LNCAP (cell line): ENCODE results near the gene TRMT2A.

Source experiments
- TF ChIP-seq, protein P1 (sequence below): fragments of 450-650 bp; IDR thresholded peaks from 2 replicates; pipeline ENCODE4 v1.5.1; 2017; ENCODE audit warnings: mild to moderate bottlenecking

Gene TRMT2A

DNA sequence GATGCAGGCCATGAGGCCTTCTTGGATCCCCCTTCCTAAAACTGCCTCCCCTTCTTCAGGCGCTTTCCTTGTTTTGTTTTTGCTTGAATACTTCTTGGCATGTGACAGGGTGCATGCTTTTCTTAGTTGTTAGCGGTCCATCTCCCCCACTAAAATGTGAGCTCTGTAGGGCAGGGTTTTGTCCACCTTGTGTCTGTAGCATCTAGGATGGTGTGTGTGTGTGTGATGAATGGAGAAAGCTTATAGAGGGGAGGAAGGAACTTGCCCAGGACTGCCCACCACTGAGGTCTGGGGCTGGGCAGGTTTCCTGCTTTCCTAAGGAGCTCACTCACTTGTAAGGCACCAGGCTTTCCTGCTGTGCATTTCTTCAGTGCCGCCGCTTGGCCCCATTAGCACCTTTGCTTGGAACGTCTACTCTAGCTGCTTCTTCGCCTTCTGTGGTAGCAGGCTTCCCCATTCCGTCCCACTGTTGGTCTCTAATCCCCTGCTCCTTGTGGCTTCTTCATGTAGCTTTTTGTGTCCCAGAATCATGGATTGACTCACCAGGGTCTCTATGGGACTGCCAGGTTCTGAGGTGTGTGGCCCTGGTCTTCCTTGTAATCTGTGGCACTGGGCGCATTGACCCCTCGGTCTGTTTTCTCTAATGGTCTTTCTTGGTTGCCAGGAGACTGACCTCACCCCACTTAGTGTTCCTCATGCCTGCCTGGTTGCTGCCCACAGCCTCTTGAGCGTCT is 33.7 kb downstream of the TRMT2A start:
- TF ChIP-seq, protein P1, sequence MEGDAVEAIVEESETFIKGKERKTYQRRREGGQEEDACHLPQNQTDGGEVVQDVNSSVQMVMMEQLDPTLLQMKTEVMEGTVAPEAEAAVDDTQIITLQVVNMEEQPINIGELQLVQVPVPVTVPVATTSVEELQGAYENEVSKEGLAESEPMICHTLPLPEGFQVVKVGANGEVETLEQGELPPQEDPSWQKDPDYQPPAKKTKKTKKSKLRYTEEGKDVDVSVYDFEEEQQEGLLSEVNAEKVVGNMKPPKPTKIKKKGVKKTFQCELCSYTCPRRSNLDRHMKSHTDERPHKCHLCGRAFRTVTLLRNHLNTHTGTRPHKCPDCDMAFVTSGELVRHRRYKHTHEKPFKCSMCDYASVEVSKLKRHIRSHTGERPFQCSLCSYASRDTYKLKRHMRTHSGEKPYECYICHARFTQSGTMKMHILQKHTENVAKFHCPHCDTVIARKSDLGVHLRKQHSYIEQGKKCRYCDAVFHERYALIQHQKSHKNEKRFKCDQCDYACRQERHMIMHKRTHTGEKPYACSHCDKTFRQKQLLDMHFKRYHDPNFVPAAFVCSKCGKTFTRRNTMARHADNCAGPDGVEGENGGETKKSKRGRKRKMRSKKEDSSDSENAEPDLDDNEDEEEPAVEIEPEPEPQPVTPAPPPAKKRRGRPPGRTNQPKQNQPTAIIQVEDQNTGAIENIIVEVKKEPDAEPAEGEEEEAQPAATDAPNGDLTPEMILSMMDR, result no peak

DNA sequence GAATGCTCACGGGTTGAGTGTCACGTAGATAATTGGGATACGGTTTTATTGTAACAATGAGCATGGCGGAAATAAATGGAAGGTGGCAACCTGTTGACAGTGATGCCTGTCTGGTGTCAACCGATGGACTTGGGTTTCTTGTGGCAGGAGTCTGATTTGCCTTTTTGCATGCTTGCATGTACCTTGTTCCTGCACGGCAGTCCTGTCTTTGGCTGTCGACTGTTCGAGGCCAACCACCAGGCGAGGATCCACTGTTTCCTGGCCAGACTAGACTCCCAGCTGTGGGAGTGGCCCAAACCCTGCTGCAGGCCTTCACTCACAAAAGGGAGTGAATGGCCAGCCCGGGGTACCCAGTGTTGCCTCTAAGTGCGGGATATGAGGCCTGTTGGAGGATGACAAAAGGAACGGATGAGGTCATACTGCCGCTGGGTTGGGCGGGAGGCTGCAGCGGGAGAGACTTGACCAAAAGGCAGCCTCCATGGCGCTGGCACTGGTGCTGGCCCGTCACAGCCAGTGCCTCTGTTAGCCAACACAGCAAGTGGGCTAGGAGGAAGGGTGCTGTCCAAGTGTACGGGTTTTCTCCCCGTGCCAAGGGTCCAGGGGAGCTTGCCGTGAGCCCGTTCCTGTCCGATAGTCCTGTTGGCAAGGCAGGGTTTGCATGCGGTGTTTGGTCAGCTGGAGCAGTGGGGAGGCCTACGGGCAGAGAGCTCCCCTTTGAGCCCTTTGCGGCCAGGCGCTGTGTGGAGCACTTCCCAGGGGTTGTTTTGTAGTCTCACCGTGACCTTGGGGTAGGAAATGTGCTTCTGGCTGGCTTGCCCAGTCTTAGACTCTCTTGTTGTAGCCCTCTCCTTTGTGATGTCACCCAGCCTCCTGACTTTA is 36.0 kb downstream of the TRMT2A start:
- TF ChIP-seq, protein P1, result no peak

- TF ChIP-seq, protein P1, result no peak
Measured at GRCh38 chr22:20080445-20080775, 36.6 kb downstream of the TRMT2A start.

DNA sequence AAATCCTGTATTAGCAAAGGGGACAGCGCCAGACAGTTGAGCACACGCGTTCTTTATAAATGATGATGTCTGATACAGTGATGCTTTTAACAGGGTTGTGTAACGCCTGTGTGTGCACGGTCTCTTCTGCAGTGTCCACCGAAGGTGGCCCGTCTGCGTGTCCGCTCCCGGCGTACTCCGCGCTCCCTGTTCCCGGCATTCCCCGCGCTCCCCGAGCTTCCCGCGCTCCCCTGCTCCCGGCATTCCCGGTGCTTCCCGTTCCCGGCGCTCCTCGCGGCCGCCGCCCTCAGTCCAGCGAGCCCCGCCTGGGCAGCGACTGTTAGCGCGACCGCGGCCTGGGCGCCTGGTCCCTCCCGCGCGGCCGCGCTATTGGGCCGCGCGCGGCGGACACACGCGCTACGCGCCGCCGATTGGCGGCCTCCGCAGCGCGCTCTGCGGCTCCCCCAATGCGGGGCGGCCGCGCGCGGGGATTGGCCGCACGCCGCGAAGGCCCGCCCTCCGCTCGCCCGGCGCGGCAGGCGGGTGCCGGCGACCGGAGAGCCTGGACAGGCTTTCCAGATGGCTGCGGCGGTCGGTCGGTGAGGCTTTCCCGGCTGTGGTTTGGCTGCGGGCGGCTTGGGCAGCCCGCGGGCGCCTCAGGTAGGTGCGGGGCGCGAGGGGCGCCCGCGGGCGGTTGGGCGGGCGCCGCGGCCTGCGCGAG is 37.1 kb downstream of the TRMT2A start, which contains the start of gene DGCR8:
Gene DGCR8 (plus strand): TSS at position 497 of the 700 bp plus-strand sequence. CDS start 5,723 bp downstream, outside the sequence.
- TF ChIP-seq, protein P1, result no peak

- TF ChIP-seq, protein P1, result no peak
Measured at GRCh38 chr22:20076627-20077172, 40.3 kb downstream of the TRMT2A start.

DNA sequence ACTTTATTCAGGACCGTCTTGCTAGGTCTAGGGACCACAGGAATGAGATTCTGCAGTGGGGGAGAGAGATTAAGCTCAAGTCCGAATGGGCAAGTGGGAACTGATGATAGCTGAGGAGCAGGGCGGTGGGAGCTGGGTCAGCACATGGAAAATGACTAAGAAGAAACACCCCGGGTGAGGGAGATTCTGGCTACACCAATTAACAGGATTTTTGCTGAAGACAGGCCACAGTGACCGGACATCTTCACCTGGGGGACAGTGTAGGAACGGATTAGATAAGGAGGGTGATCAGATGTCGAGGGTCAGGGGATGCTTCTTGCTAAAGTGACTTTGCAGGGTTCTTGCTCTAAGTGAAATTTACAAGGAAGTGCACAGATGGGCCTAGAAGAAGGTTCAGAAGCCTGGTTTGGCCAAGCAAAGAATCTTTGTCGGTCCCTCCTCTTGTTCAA is 45.5 kb downstream of the TRMT2A start:
- TF ChIP-seq, protein P1, result no peak

DNA sequence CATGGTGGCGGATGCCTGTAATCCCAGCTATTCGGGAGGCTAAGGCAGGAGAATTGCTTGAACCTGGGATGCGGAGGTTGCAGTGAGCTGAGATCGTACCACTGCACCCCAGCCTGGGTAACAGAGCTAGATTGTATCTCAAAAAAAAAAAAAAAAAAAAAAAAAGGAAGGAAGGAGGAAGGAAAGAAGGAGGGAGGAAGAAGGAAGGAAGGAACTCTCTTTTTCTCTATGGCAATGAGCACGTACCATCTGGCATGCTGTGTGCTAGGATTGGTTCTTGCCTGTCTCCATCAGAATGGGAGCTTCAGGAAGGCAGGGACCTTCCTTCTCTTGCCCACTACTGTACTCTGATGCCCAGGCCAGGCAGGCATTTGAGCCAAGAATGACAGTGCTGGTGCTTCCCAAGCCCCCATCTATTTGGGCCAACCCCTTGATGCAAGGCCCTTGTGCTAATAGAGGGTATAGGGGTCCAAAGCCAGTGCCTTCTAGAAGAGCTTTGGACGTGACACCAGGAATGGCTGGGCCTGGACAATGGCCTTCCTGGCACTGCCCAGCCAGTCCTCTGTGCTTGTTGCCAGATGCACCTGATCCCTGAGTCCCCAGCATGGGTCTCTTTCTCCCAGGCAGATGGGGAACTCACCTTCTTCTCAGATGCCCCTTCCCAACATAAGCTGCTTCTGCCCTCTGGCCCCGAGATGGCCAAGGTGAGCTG is 47.5 kb downstream of the TRMT2A start:
- TF ChIP-seq, protein P1, result no peak
